WI38 (cell line): Measurements from ENCODE around the gene E2F2.

Source experiments
- H3K4me3 ChIP-seq: 2 replicates; pipeline ENCODE4 v1.5.1; 2011; ENCODE audit warnings: low read depth, mild to moderate bottlenecking, control low read depth, low read length
- CTCF ChIP-seq: IDR thresholded peaks from 2 replicates; pipeline ENCODE4 v1.5.1; 2012; ENCODE audit warnings: low read depth, mild to moderate bottlenecking, control low read depth, low read length

The E2F2 gene

GRCh38 chr1:23574265-23574754 lies 43.3 kb upstream of the E2F2 start:
- no peak for TF ChIP-seq CTCF
- H3K4me3 ChIP-seq = no peak overlapping the region

- H3K4me3 ChIP-seq = no peak overlapping the region
- TF ChIP-seq CTCF = no peak
Measured at GRCh38 chr1:23573574-23574182, 42.6 kb upstream of the E2F2 start.

GRCh38 chr1:23571465-23571864 lies 40.4 kb upstream of the E2F2 start:
- no peak overlapping the region for H3K4me3 ChIP-seq
- no peak for TF ChIP-seq CTCF

GRCh38 chr1:23570001-23570691 lies 39.1 kb upstream of the E2F2 start:
- TF ChIP-seq CTCF = no peak
- no peak overlapping the region for H3K4me3 ChIP-seq

DNA sequence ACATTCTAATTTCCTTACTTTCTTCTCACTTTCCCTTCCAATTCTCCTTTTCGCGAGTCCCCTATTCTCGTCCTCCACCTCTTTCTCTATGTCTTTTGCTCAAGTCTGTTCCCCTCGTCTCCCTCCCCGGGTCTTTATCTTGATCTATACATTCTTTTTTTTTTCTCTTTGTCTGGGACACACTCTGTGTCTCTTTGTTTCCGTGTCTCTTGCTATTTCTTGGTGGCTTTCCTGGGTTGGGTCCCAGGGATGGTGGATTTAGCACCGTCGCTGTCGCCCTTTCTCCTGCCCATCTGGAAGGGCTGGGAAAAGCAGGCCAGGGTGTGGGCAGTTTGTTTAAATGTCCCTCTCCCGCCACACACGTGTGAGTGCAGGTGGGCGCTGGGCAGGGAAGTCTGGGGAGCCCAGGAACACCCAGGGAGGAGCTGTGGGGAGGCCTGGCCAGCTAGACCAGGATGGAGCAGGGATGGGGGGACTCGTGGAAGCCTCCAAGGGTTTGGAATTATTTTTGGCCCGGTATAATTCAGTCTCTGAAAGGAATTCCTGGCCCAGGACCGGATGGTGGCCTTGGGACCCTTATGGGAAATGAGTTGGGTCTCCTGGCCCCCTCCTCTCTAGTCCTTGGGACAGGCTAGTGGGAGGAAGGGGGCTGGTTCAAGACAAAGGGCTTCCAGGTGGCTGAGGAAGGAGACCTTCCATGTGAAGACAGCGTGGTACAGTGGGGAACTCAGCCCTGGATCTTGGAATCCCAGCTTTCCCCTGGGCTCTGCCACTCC lies 37.8 kb upstream of the E2F2 start:
- H3K4me3 ChIP-seq = peak overlapping the region; percentile 59
- no peak for TF ChIP-seq CTCF

GRCh38 chr1:23567996-23568607 lies 37.1 kb upstream of the E2F2 start:
- H3K4me3 ChIP-seq = peak overlapping the region; percentile 59
- TF ChIP-seq CTCF = no peak
